Endothelial cell of umbilical vein (primary cell): Measurements from ENCODE around the gene SETDB1.

Experiments used
- CTCF ChIP-seq, 2 donors: IDR thresholded peaks; 1 replicate in 1 of 2; 2 replicates in 1 of 2; pipeline ENCODE4 v1.5.1; 2011; ENCODE audit warnings: low read length in 2 of 2, mild to moderate bottlenecking in 2 of 2, moderate library complexity in 2 of 2, control low read depth in 1 of 2, inconsistent platforms in 1 of 2, low read depth in 1 of 2; ENCODE audit not compliant: insufficient read depth in 1 of 2; ENCODE audit errors: extremely low read depth in 1 of 2
- POLR2AphosphoS5 ChIP-seq: IDR thresholded peaks from 2 replicates; pipeline ENCODE4 v1.6.1; 2012; ENCODE audit warnings: low read depth, mild to moderate bottlenecking, control low read depth, low read length, moderate library complexity; ENCODE audit not compliant: insufficient read depth
- TF ChIP-seq, protein P1 (sequence below): IDR thresholded peaks from 2 replicates; pipeline ENCODE4 v1.6.1; 2011; ENCODE audit not compliant: insufficient read depth, insufficient read length

DNA sequence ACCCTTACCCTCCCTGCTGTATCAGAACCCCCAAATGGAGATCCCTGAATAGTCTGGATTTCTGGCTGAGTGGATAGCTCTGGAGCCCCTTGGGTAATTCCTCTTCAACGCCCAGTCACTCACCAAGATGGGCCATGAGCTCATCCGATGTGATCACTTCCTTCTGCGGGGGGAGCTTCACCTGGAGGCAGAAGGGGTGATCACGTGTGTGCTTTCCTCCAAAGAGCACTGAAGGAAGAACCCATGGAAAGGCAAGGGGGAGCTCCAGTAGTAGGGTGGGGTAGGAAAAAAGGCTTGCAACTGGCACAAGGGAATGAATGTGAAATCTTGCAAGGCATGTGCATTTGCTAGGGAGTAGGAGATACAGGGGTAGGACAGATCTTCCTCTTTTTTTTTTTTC is 75.4 kb downstream of the SETDB1 start:
- TF ChIP-seq CTCF (IDR thresholded peaks at IDR 0.05; ENCODE audit: extremely low read depth in 1 of 2, insufficient read depth in 1 of 2, low read depth in 1 of 2, low read length in 2 of 2) (no peak), POLR2AphosphoS5 (no peak)
- TF ChIP-seq, protein P1, sequence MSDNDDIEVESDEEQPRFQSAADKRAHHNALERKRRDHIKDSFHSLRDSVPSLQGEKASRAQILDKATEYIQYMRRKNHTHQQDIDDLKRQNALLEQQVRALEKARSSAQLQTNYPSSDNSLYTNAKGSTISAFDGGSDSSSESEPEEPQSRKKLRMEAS: no peak
